ENCODE results near the gene KCNAB1.

DNA sequence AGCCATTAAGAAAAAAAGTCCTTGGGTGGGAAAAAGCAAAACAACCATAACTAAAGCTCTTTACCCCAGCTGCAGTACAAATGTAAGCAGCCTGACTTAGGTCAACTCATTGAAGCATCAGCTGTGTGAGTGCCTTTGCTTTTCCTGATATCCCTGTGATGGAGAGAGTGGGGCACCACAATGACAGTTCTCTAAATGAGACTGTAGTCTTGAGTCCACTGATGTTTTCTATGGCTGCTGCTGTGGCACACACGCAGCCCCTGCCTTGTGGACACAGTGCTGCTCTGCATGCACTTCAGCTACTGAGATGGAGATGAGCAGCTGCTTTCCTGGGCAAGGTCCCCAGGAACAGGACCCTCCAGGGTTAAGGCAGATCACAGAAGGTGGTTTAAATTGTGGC lies 173.2 kb downstream of the KCNAB1 start:
- TF ChIP-seq, protein P1, sequence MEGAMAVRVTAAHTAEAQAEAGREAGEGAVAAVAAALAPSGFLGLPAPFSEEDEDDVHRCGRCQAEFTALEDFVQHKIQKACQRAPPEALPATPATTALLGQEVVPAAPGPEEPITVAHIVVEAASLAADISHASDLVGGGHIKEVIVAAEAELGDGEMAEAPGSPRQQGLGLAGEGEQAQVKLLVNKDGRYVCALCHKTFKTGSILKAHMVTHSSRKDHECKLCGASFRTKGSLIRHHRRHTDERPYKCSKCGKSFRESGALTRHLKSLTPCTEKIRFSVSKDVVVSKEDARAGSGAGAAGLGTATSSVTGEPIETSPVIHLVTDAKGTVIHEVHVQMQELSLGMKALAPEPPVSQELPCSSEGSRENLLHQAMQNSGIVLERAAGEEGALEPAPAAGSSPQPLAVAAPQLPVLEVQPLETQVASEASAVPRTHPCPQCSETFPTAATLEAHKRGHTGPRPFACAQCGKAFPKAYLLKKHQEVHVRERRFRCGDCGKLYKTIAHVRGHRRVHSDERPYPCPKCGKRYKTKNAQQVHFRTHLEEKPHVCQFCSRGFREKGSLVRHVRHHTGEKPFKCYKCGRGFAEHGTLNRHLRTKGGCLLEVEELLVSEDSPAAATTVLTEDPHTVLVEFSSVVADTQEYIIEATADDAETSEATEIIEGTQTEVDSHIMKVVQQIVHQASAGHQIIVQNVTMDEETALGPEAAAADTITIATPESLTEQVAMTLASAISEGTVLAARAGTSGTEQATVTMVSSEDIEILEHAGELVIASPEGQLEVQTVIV (IDR thresholded peaks at IDR 0.05; ENCODE audit: borderline replicate concordance, partially characterized antibody): no peak
- TF ChIP-seq, protein P2, sequence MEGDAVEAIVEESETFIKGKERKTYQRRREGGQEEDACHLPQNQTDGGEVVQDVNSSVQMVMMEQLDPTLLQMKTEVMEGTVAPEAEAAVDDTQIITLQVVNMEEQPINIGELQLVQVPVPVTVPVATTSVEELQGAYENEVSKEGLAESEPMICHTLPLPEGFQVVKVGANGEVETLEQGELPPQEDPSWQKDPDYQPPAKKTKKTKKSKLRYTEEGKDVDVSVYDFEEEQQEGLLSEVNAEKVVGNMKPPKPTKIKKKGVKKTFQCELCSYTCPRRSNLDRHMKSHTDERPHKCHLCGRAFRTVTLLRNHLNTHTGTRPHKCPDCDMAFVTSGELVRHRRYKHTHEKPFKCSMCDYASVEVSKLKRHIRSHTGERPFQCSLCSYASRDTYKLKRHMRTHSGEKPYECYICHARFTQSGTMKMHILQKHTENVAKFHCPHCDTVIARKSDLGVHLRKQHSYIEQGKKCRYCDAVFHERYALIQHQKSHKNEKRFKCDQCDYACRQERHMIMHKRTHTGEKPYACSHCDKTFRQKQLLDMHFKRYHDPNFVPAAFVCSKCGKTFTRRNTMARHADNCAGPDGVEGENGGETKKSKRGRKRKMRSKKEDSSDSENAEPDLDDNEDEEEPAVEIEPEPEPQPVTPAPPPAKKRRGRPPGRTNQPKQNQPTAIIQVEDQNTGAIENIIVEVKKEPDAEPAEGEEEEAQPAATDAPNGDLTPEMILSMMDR (IDR thresholded peaks at IDR 0.05 in 2 of 3, conservative IDR thresholded peaks at IDR 0.05 in 1 of 3; ENCODE audit: control insufficient read depth in 2 of 3, extremely low read depth in 1 of 3, insufficient read depth in 1 of 3, low read depth in 3 of 3, low read length in 3 of 3): no peak
- no peak for TF ChIP-seq POLR2AphosphoS5 (IDR thresholded peaks at IDR 0.05; ENCODE audit: low read length)
- no peak for TF ChIP-seq FOS (IDR thresholded peaks at IDR 0.05; ENCODE audit: borderline replicate concordance, extremely low read depth, insufficient read length)
- no peak for TF ChIP-seq CHD2 (IDR thresholded peaks at IDR 0.05; ENCODE audit: borderline replicate concordance, low read depth, low read length)
- TF ChIP-seq, protein P3, sequence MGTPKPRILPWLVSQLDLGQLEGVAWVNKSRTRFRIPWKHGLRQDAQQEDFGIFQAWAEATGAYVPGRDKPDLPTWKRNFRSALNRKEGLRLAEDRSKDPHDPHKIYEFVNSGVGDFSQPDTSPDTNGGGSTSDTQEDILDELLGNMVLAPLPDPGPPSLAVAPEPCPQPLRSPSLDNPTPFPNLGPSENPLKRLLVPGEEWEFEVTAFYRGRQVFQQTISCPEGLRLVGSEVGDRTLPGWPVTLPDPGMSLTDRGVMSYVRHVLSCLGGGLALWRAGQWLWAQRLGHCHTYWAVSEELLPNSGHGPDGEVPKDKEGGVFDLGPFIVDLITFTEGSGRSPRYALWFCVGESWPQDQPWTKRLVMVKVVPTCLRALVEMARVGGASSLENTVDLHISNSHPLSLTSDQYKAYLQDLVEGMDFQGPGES (IDR thresholded peaks at IDR 0.05): no peak
- TF ChIP-seq IKZF2 (IDR thresholded peaks at IDR 0.05): no peak
- no peak for TF ChIP-seq HDAC2 (IDR thresholded peaks at IDR 0.05)
- TF ChIP-seq RCOR1 (conservative IDR thresholded peaks at IDR 0.05; ENCODE audit: low read depth, low read length): no peak
